Measurements from ENCODE around the gene SHTN1. TPM values are rescaled to one million over a fixed set of nuclear protein-coding genes. Genes with fewer than 3 reads are reported as not detected.

SHTN1 gene
- total and polyA plus RNA-seq, 2 donors from 2014 or later, result 14.0 to 44.2 TPM

- no peaks in the 10 kb centered on the region for H3K4me1 ChIP-seq (ENCODE audit: control insufficient read depth in 2 of 3, insufficient read depth in 2 of 3, low read depth in 1 of 3, low read length in 3 of 3)
- intact Hi-C loops (cut with DNase I), result no loop called here
- no peaks in the 10 kb centered on the region for H3K9me3 ChIP-seq (ENCODE audit: control insufficient read depth in 2 of 3, insufficient read depth in 1 of 3, low read length in 3 of 3)
- no peak for FAIRE-seq
- no peak for TF ChIP-seq CTCF (IDR thresholded peaks at IDR 0.05; ENCODE audit: borderline replicate concordance, extremely low read depth, insufficient read depth)
- H3K27me3 ChIP-seq (ENCODE audit: control insufficient read depth, insufficient read depth, low read length), result no peaks in the 10 kb centered on the region
- H3K27ac ChIP-seq (ENCODE audit: low read depth in 2 of 2, low read length in 2 of 2), result no peak overlapping the region
- no peaks in the 10 kb centered on the region for H3K36me3 ChIP-seq (ENCODE audit: control insufficient read depth in 2 of 3, insufficient read depth in 3 of 3, low read length in 3 of 3)
- DNase-seq, result no peak
- no peak overlapping the region for H3K4me3 ChIP-seq (ENCODE audit: low read length in 3 of 3)
- H3K9ac ChIP-seq (ENCODE audit: low read length in 3 of 3), result no peak overlapping the region
Observed at GRCh38 chr10:116988311-116988710, 16.7 kb downstream of the SHTN1 start.

GRCh38 chr10:116985611-116986010 is 19.4 kb downstream of the SHTN1 start:
- no peak overlapping the region for H3K4me3 ChIP-seq (ENCODE audit: low read length in 3 of 3)
- no peaks in the 10 kb centered on the region for H3K27me3 ChIP-seq (ENCODE audit: control insufficient read depth, insufficient read depth, low read length)
- TF ChIP-seq CTCF (IDR thresholded peaks at IDR 0.05; ENCODE audit: borderline replicate concordance, extremely low read depth, insufficient read depth), result no peak
- no peaks in the 10 kb centered on the region for H3K4me1 ChIP-seq (ENCODE audit: control insufficient read depth in 2 of 3, insufficient read depth in 2 of 3, low read depth in 1 of 3, low read length in 3 of 3)
- H3K9me3 ChIP-seq (ENCODE audit: control insufficient read depth in 2 of 3, insufficient read depth in 1 of 3, low read length in 3 of 3), result no peaks in the 10 kb centered on the region
- H3K36me3 ChIP-seq (ENCODE audit: control insufficient read depth in 2 of 3, insufficient read depth in 3 of 3, low read length in 3 of 3), result no peaks in the 10 kb centered on the region
- DNase-seq (no peak), FAIRE-seq (no peak)
- no peak overlapping the region for H3K27ac ChIP-seq (ENCODE audit: low read depth in 2 of 2, low read length in 2 of 2)
- no peak overlapping the region for H3K9ac ChIP-seq (ENCODE audit: low read length in 3 of 3)
- intact Hi-C loops (cut with DNase I), result no loop called here

- no peak overlapping the region for H3K9ac ChIP-seq (ENCODE audit: low read length in 3 of 3)
- no peaks in the 10 kb centered on the region for H3K27me3 ChIP-seq (ENCODE audit: control insufficient read depth, insufficient read depth, low read length)
- H3K27ac ChIP-seq (ENCODE audit: low read depth in 2 of 2, low read length in 2 of 2), result no peak overlapping the region
- no peak overlapping the region for H3K4me3 ChIP-seq (ENCODE audit: low read length in 3 of 3)
- DNase-seq (no peak), FAIRE-seq (no peak)
- intact Hi-C loops (cut with DNase I), result no loop called here
- no peaks in the 10 kb centered on the region for H3K9me3 ChIP-seq (ENCODE audit: control insufficient read depth in 2 of 3, insufficient read depth in 1 of 3, low read length in 3 of 3)
- TF ChIP-seq CTCF (IDR thresholded peaks at IDR 0.05; ENCODE audit: borderline replicate concordance, extremely low read depth, insufficient read depth), result no peak
- H3K4me1 ChIP-seq (ENCODE audit: control insufficient read depth in 2 of 3, insufficient read depth in 2 of 3, low read depth in 1 of 3, low read length in 3 of 3), result no peaks in the 10 kb centered on the region
- no peaks in the 10 kb centered on the region for H3K36me3 ChIP-seq (ENCODE audit: control insufficient read depth in 2 of 3, insufficient read depth in 3 of 3, low read length in 3 of 3)
Observed at GRCh38 chr10:116984202-116984990, 20.6 kb downstream of the SHTN1 start.
